A673 (cell line): Measurements from ENCODE around the gene ZNF732. TPM values are rescaled to one million over a fixed set of nuclear protein-coding genes. Genes with fewer than 3 reads are reported as not detected.
A peak's percentile ranks its signal among the peaks of the same experiment; 100 is the strongest.

Source experiments
- BruUV-seq: library from RNA; stranded (reverse); fragments of 400-500 nt; replicated peaks from 2 replicates; lab custom pipeline; 2021; lab: Mats Ljungman, UMichigan
- CTCF ChIA-PET: fragments of 300-600 bp; sonication (Branson Sonifier 250); formaldehyde crosslinking; loops from one replicate; lab custom pipeline; 2022; ENCODE audit warnings: antibody characterized with exemption; lab: Charles Lee
- POLR2A ChIA-PET: fragments of 300-600 bp; sonication (Branson Sonifier 250); formaldehyde crosslinking; loops from one replicate; lab custom pipeline; 2022; ENCODE audit warnings: antibody characterized with exemption; ENCODE audit not compliant: low non-redundant PET; lab: Charles Lee
- DNase-seq: peaks from one replicate; pipeline ENCODE4 v3.0.0-alpha.2; 2015; ENCODE audit warnings: low spot score
- H3K27ac ChIP-seq: fragments of 200-600 bp; sonication (generic); 2 replicates; pipeline ENCODE4 v1.5.1; 2016; ENCODE audit warnings: mixed run types, low read depth, mild to moderate bottlenecking, mixed read lengths, antibody characterized with exemption, low read length; ENCODE audit not compliant: poor library complexity, severe bottlenecking
- H3K27me3 ChIP-seq: fragments of 200-600 bp; sonication (generic); replicated peaks from 2 replicates; pipeline ENCODE4 v1.6.1; 2017; ENCODE audit warnings: mixed run types, low read depth, mild to moderate bottlenecking, mixed read lengths, antibody characterized with exemption, low read length; ENCODE audit not compliant: insufficient read depth, poor library complexity
- H3K36me3 ChIP-seq: fragments of 200-600 bp; sonication (generic); 2 replicates; pipeline ENCODE4 v1.6.1; 2016; ENCODE audit warnings: mixed run types, mild to moderate bottlenecking, mixed read lengths, antibody characterized with exemption, low read length; ENCODE audit not compliant: insufficient read depth, poor library complexity, severe bottlenecking
- H3K4me1 ChIP-seq: fragments of 200-600 bp; sonication (generic); 2 replicates; pipeline ENCODE4 v1.6.1; 2017; ENCODE audit warnings: mixed run types, mild to moderate bottlenecking, mixed read lengths, antibody characterized with exemption, low read length; ENCODE audit not compliant: insufficient read depth, poor library complexity, severe bottlenecking
- H3K4me3 ChIP-seq: fragments of 200-600 bp; sonication (generic); 2 replicates; pipeline ENCODE4 v1.5.1; 2016; ENCODE audit warnings: low read depth, mixed run types, mild to moderate bottlenecking, mixed read lengths, low read length; ENCODE audit not compliant: poor library complexity, severe bottlenecking
- H3K9me3 ChIP-seq: fragments of 200-600 bp; sonication (generic); 2 replicates; pipeline ENCODE4 v1.6.1; 2016; ENCODE audit warnings: mixed run types, low read depth, mild to moderate bottlenecking, mixed read lengths, antibody characterized with exemption, low read length; ENCODE audit not compliant: poor library complexity, severe bottlenecking
- CTCF ChIP-seq: fragments of 300-800, 200-600 bp; sonication (generic); conservative IDR thresholded peaks from 2 replicates; pipeline ENCODE4 v1.5.1; 2017; ENCODE audit warnings: low read depth, mild to moderate bottlenecking, antibody characterized with exemption, low read length, moderate library complexity, mixed read lengths
- EZH2 ChIP-seq: fragments of 200-600 bp; sonication (generic); IDR thresholded peaks from 2 replicates; pipeline ENCODE4 v1.6.1; 2017; ENCODE audit warnings: borderline replicate concordance, low read depth, mild to moderate bottlenecking, mixed read lengths, antibody characterized with exemption, low read length; ENCODE audit not compliant: poor library complexity, severe bottlenecking
- intact Hi-C: fragments of 100-400 bp; cut with micrococcal nuclease; formaldehyde crosslinking; loops from one replicate; pipeline ENCODE4 v1.10.0; 2022; ENCODE audit not compliant: unreplicated experiment
- total RNA-seq: library from RNA; stranded (reverse); gene quantifications from 2 replicates; pipeline ENCODE4 v1.2.3, GENCODE V29; 2021

The ZNF732 gene
- total RNA-seq, 1 experiment from 2014 or later: not detected

DNA sequence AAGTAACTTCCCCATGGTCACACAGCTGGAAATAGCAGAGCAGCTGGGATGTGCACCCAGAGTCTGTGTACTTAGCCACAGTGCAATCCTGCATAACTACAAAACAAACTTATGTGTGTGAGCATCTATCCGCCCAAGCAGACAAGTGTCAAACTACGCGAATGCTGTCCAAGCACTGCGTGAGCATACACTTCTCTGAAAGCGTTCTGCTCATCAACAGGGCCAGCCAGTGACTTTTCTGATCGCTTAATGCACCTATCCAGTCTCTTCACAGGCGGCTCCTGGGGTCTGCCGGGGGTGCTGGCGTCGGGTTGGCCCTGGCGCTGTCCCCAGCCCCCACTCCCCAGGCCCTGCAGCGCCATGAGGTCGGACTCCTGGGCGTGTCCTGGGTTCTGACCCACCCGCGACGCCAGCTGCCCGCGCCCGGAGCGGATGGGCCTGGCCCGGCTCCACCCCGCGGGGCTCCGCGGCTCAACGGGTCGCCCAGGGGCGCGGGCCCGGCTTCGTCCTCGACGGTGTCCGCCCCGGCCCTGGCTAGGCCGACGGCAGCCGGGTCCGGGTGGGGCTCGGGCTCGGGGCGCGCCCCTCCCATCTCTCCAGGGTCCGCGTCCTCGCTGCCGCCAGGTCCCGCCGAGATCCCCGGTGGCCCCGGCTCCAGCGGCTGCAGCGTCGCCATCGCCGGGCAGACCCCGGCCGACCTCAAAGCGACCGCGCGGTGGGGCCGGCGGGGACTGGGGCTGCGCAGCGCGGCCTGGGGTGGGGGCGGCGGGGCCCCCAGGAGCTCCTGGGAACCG, 31.0 kb upstream of the ZNF732 start:
- Histone ChIP-seq H3K27me3 (no peaks in the 10 kb centered on the region), H3K36me3 (peaks cover 17% of the 10 kb centered on the region), H3K9me3 (peaks cover 16% of the 10 kb centered on the region), H3K4me1 (peaks cover 5% of the 10 kb centered on the region), H3K27ac (peak overlapping the region; percentile 91), H3K4me3 (peak overlapping the region; percentile 91)
- no peak for TF ChIP-seq CTCF
- TF ChIP-seq EZH2: no peak
- ChIA-PET POLR2A (no interaction called here), CTCF (no interaction called here)
- DNase-seq: no peak
- no TSS peak for BruUV-seq
- intact Hi-C loops: no loop called here

- intact Hi-C loops: no loop called here
- peaks cover 5% of the 10 kb centered on the region for H3K4me1 ChIP-seq
- no peak overlapping the region for H3K27ac ChIP-seq
- no peak overlapping the region for H3K4me3 ChIP-seq
- BruUV-seq: no TSS peak
- peaks cover 14% of the 10 kb centered on the region for H3K36me3 ChIP-seq
- H3K27me3 ChIP-seq: no peaks in the 10 kb centered on the region
- CTCF ChIA-PET: no interaction called here
- H3K9me3 ChIP-seq: peaks cover 9% of the 10 kb centered on the region
- DNase-seq: no peak
- POLR2A ChIA-PET: no interaction called here
- TF ChIP-seq EZH2: no peak
- TF ChIP-seq CTCF: no peak
Measured at GRCh38 chr4:335515-335914, 30.2 kb upstream of the ZNF732 start.

GRCh38 chr4:328729-329128, 23.5 kb upstream of the ZNF732 start:
- no peaks in the 10 kb centered on the region for H3K27me3 ChIP-seq
- no peaks in the 10 kb centered on the region for H3K36me3 ChIP-seq
- POLR2A ChIA-PET: no interaction called here
- H3K27ac ChIP-seq: no peak overlapping the region
- DNase-seq: no peak
- intact Hi-C loops: no loop called here
- CTCF ChIA-PET: no interaction called here
- H3K4me3 ChIP-seq: no peak overlapping the region
- no peaks in the 10 kb centered on the region for H3K4me1 ChIP-seq
- BruUV-seq: no TSS peak
- H3K9me3 ChIP-seq: no peaks in the 10 kb centered on the region
- TF ChIP-seq EZH2 (no peak), CTCF (no peak)
